GM23338 (cell line): ENCODE data around the gene GPC6.

Source experiments
- CREB1 ChIP-seq: fragments of 250-450 bp; sonication (Bioruptor Pico); IDR thresholded peaks from 2 replicates; pipeline ENCODE4 v1.5.0; 2020; ENCODE audit warnings: low read depth, mild to moderate bottlenecking, moderate library complexity
- CTCF ChIP-seq, 2 experiments: fragments of 200-600 bp in 1 of 2; sonication (generic) in 1 of 2; conservative IDR thresholded peaks; 2 replicates each; pipeline versions ENCODE4 v1.5.1 to v1.6.1; 2016 to 2017; ENCODE audit warnings: antibody characterized with exemption in 2 of 2, low read depth in 2 of 2, mild to moderate bottlenecking in 2 of 2, moderate library complexity in 1 of 2
- EZH2 ChIP-seq: fragments of 200-600 bp; sonication (generic); IDR thresholded peaks from one replicate; pipeline ENCODE4 v1.8.0; 2017; ENCODE audit warnings: antibody characterized with exemption, mild to moderate bottlenecking, low read depth; ENCODE audit not compliant: unreplicated experiment
- EZH2phosphoT487 ChIP-seq: fragments of 200-600 bp; sonication (generic); IDR thresholded peaks from one replicate; pipeline ENCODE4 v1.8.1; 2018; ENCODE audit warnings: antibody characterized with exemption; ENCODE audit not compliant: unreplicated experiment
- JUNB ChIP-seq: IDR thresholded peaks from one replicate; pipeline ENCODE4 v1.6.1; 2016; ENCODE audit warnings: antibody characterized with exemption; ENCODE audit not compliant: unreplicated experiment
- NANOG ChIP-seq: IDR thresholded peaks from 2 replicates; pipeline ENCODE4 v1.6.1; 2016; ENCODE audit warnings: antibody characterized with exemption, borderline replicate concordance
- POLR2AphosphoS5 ChIP-seq: IDR thresholded peaks from 2 replicates; pipeline ENCODE4 v1.6.1; 2016; ENCODE audit warnings: antibody characterized with exemption, low read depth
- ZNF331 ChIP-seq: fragments of 250-450 bp; sonication (Bioruptor Pico); IDR thresholded peaks from 2 replicates; pipeline ENCODE4 v1.5.0; 2020; ENCODE audit warnings: low read depth, mild to moderate bottlenecking, moderate library complexity
- TF ChIP-seq, protein P1 (sequence below): IDR thresholded peaks from one replicate; pipeline ENCODE4 v1.6.1; 2018; ENCODE audit warnings: antibody characterized with exemption; ENCODE audit not compliant: unreplicated experiment

DNA sequence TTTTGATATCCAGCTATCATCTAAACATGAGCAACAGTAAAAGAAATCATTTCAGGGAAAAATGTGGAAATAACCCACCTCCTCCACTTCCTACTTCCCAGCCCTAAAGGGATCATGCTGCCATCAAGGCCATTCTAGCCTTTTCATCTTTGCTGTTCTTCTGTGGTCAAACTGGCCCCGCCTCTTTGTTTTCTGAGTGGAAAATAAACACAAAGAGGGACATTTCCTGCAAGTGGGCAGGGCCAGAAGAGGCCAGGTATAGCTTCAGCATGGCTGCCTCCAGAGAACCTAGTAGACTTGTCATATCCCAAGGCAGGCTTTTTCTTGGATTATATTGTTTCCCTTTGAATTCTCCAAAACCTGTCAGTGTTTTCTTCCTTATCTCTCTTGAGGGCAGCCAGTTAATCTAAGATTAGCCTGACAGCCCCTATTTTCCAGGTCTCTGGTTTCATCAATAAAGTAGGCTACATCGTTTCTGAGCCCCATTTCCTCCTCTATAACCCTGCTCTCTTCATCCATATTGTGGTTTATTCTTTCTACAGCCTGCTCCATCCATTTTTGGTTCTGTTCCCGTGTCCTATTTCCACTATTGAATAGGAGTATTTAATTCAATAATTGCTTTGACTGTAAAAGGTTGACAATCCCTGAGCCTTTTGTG, 117.6 kb downstream of the GPC6 start:
- TF ChIP-seq CTCF (conservative IDR thresholded peaks at IDR 0.05; ENCODE audit: low read depth in 2 of 2) (no peak), EZH2 (no peak), JUNB (no peak), EZH2phosphoT487 (no peak), POLR2AphosphoS5 (no peak), CREB1 (no peak), ZNF331 (CRISPR knock-in tag) (no peak), NANOG (no peak)
- TF ChIP-seq, protein P1, sequence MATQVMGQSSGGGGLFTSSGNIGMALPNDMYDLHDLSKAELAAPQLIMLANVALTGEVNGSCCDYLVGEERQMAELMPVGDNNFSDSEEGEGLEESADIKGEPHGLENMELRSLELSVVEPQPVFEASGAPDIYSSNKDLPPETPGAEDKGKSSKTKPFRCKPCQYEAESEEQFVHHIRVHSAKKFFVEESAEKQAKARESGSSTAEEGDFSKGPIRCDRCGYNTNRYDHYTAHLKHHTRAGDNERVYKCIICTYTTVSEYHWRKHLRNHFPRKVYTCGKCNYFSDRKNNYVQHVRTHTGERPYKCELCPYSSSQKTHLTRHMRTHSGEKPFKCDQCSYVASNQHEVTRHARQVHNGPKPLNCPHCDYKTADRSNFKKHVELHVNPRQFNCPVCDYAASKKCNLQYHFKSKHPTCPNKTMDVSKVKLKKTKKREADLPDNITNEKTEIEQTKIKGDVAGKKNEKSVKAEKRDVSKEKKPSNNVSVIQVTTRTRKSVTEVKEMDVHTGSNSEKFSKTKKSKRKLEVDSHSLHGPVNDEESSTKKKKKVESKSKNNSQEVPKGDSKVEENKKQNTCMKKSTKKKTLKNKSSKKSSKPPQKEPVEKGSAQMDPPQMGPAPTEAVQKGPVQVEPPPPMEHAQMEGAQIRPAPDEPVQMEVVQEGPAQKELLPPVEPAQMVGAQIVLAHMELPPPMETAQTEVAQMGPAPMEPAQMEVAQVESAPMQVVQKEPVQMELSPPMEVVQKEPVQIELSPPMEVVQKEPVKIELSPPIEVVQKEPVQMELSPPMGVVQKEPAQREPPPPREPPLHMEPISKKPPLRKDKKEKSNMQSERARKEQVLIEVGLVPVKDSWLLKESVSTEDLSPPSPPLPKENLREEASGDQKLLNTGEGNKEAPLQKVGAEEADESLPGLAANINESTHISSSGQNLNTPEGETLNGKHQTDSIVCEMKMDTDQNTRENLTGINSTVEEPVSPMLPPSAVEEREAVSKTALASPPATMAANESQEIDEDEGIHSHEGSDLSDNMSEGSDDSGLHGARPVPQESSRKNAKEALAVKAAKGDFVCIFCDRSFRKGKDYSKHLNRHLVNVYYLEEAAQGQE, result no peak
